ENCODE data around the gene HBD.

- TF ChIP-seq SMC3 (IDR thresholded peaks at IDR 0.05; ENCODE audit: low read depth, low read length) (no peak), YY1 (IDR thresholded peaks at IDR 0.05; ENCODE audit: low read depth) (no peak), CTCF (IDR thresholded peaks at IDR 0.05) (no peak), PBX3 (IDR thresholded peaks at IDR 0.05) (no peak), NRF1 (IDR thresholded peaks at IDR 0.05; ENCODE audit: low read depth, low read length) (no peak), MXI1 (IDR thresholded peaks at IDR 0.05; ENCODE audit: low read depth, low read length) (no peak), RAD21 (IDR thresholded peaks at IDR 0.05; ENCODE audit: low read length) (no peak), TCF12 (IDR thresholded peaks at IDR 0.05) (no peak), EP300 (IDR thresholded peaks at IDR 0.05; ENCODE audit: borderline replicate concordance in 1 of 2, low read depth in 1 of 2, low read length in 1 of 2) (no peak), EZH2phosphoT487 (IDR thresholded peaks at IDR 0.05; ENCODE audit: borderline replicate concordance, low read depth) (no peak), TAF1 (IDR thresholded peaks at IDR 0.05; ENCODE audit: borderline replicate concordance, low read depth, low read length) (no peak), JUND (IDR thresholded peaks at IDR 0.05) (no peak)
These were observed 42.4 kb upstream of the HBD start for GRCh38 chr11:5276697-5277096.

Data from SK-N-SH (cell line).